HEK293T (cell line): ENCODE results near the gene MAZ.

Experiments used
- ARNT ChIP-seq: fragments of 450-650 bp; IDR thresholded peaks from 2 replicates; pipeline ENCODE4 v1.6.1; 2017; ENCODE audit warnings: mild to moderate bottlenecking
- BHLHE40 ChIP-seq: fragments of 450-650 bp; IDR thresholded peaks from 2 replicates; pipeline ENCODE4 v1.6.1; 2016; ENCODE audit warnings: mild to moderate bottlenecking, moderate library complexity, borderline replicate concordance
- ELF4 ChIP-seq: fragments of 450-650 bp; IDR thresholded peaks from 2 replicates; pipeline ENCODE4 v1.6.1; 2017; ENCODE audit warnings: antibody characterized with exemption
- FOXK2 ChIP-seq: fragments of 450-650 bp; IDR thresholded peaks from 2 replicates; pipeline ENCODE4 v1.6.1; 2016; ENCODE audit warnings: mild to moderate bottlenecking
- FOXM1 ChIP-seq: fragments of 450-650 bp; IDR thresholded peaks from 2 replicates; pipeline ENCODE4 v1.6.1; 2017; ENCODE audit warnings: mild to moderate bottlenecking, borderline replicate concordance
- HDGF ChIP-seq: fragments of 450-650 bp; IDR thresholded peaks from 2 replicates; pipeline ENCODE4 v1.6.1; 2017; ENCODE audit warnings: antibody characterized with exemption, borderline replicate concordance
- L3MBTL2 ChIP-seq: fragments of 450-650 bp; conservative IDR thresholded peaks from 2 replicates; pipeline ENCODE4 v1.6.1; 2016; ENCODE audit warnings: mild to moderate bottlenecking
- SUZ12 ChIP-seq: fragments of 450-650 bp; IDR thresholded peaks from 2 replicates; pipeline ENCODE4 v1.6.1; 2016; ENCODE audit warnings: mild to moderate bottlenecking
- TARDBP ChIP-seq: fragments of 450-650 bp; IDR thresholded peaks from 2 replicates; pipeline ENCODE4 v1.6.1; 2016
- ZNF384 ChIP-seq: fragments of 450-650 bp; IDR thresholded peaks from 2 replicates; pipeline ENCODE4 v1.6.1; 2016

GRCh38 chr16:29790949-29791844, 15.1 kb upstream of the MAZ start:
- TF ChIP-seq L3MBTL2, result peak; percentile 22; the same call in 1 of the 2 replicates
- TF ChIP-seq TARDBP, result no peak
- TF ChIP-seq BHLHE40, result no peak
- TF ChIP-seq HDGF, result no peak
- no peak for TF ChIP-seq FOXM1
- no peak for TF ChIP-seq ARNT
- TF ChIP-seq FOXK2, result no peak
- TF ChIP-seq ZNF384, result no peak
- TF ChIP-seq SUZ12, result no peak
- no peak for TF ChIP-seq ELF4
